ENCODE data around the gene C11orf24.

Gene C11orf24

GRCh38 chr11:68313574-68314202 is 41.9 kb upstream of the C11orf24 start:
- H3K4me3 ChIP-seq (ENCODE audit: low read depth, low read length): peak overlapping the region; percentile 70
- H3K4me1 ChIP-seq (ENCODE audit: control insufficient read depth, insufficient read depth, low read length): no peaks in the 10 kb centered on the region
- ChIA-PET CTCF (interaction anchor here (0.6 to 1.1 kb wide), 3 partner anchors 14 to 478 kb away, joined by 3 to 4 read pairs (median 3); no protein-coding TSS in a partner anchor), POLR2A (no interaction called here)
- no peaks in the 10 kb centered on the region for H3K9me3 ChIP-seq (ENCODE audit: control insufficient read depth, insufficient read depth, low read depth, low read length)
- peak; percentile 33 for TF ChIP-seq ZBTB26 (tag by site-specific recombination; optimal IDR thresholded peaks at IDR 0.05)
- peak; percentile 11; the same call in 1 of the 2 replicates for TF ChIP-seq ZBTB20 (tag by site-specific recombination; IDR thresholded peaks at IDR 0.05)
- peak; percentile 33; the same call in 1 of the 2 replicates for TF ChIP-seq GLIS1 (tag by site-specific recombination; IDR thresholded peaks at IDR 0.05)
- TF ChIP-seq ZNF335 (tag by site-specific recombination; conservative IDR thresholded peaks at IDR 0.05): peak; percentile 78
- TF ChIP-seq ELK4 (IDR thresholded peaks at IDR 0.05; ENCODE audit: borderline replicate concordance, low read depth, low read length): no peak
- peak overlapping the region; percentile 48; the same call in 1 of the 2 replicates for H3K27ac ChIP-seq (ENCODE audit: extremely low read depth, low read depth, low read length)
- no peaks in the 10 kb centered on the region for H3K36me3 ChIP-seq (ENCODE audit: control insufficient read depth in 2 of 2, insufficient read depth in 1 of 2, low read length in 2 of 2)

GRCh38 chr11:68312780-68313573 is 41.2 kb upstream of the C11orf24 start:
- H3K4me1 ChIP-seq (ENCODE audit: control insufficient read depth, insufficient read depth, low read length): no peaks in the 10 kb centered on the region
- H3K9me3 ChIP-seq (ENCODE audit: control insufficient read depth, insufficient read depth, low read depth, low read length): no peaks in the 10 kb centered on the region
- H3K4me3 ChIP-seq (ENCODE audit: low read depth, low read length): peak overlapping the region; percentile 70
- ChIA-PET POLR2A (no interaction called here), CTCF (interaction anchor here (0.6 kb wide), 1 partner anchor 478 kb away, joined by 3 read pairs; no protein-coding TSS in a partner anchor)
- H3K36me3 ChIP-seq (ENCODE audit: control insufficient read depth in 2 of 2, insufficient read depth in 1 of 2, low read length in 2 of 2): no peaks in the 10 kb centered on the region
- H3K27ac ChIP-seq (ENCODE audit: extremely low read depth, low read depth, low read length): peak overlapping the region; percentile 48; the same call in 1 of the 2 replicates
- peak; percentile 65 for TF ChIP-seq ZBTB8A (tag by site-specific recombination; IDR thresholded peaks at IDR 0.05)
- no peak for TF ChIP-seq TRIM28 (IDR thresholded peaks at IDR 0.05; ENCODE audit: borderline replicate concordance, low read length)
- TF ChIP-seq ZBTB11 (tag by site-specific recombination; conservative IDR thresholded peaks at IDR 0.05; ENCODE audit: low read depth): peak; percentile 43; the same call in 1 of the 2 replicates
- TF ChIP-seq BCL11B (tag by site-specific recombination; IDR thresholded peaks at IDR 0.05; ENCODE audit: low read depth): no peak
- TF ChIP-seq ZBTB26 (tag by site-specific recombination; optimal IDR thresholded peaks at IDR 0.05): peak; percentile 73
- no peak for TF ChIP-seq ZNF416 (tag by site-specific recombination; IDR thresholded peaks at IDR 0.05)
- no peak for TF ChIP-seq ZNF664 (tag by site-specific recombination; IDR thresholded peaks at IDR 0.05)
- 0 out of 2 replicates have a peak, but pooled peaks have one; percentile 19 for TF ChIP-seq HIC1 (tag by site-specific recombination; IDR thresholded peaks at IDR 0.05)
- 0 out of 2 replicates have a peak, but pooled peaks have one; percentile 33 for TF ChIP-seq ZEB2 (tag by site-specific recombination; IDR thresholded peaks at IDR 0.05)
- peak; percentile 70 for TF ChIP-seq ZBTB20 (tag by site-specific recombination; IDR thresholded peaks at IDR 0.05)

All from HEK293 (cell line).